Mesendoderm (in vitro differentiated cells): Measurements from ENCODE around the gene MARS1.
"Not testable (repeated sequence)": the region's sequence is repeated elsewhere in the genome, so short reads cannot be mapped to it uniquely, and the experiment has no call there.

Experiments used
- DNase-seq: peaks from one replicate; pipeline ENCODE4 v3.0.0; 2013
- H2AK5ac ChIP-seq: 2 replicates; pipeline ENCODE4 v1.6.1; 2013; ENCODE audit warnings: low read length, inconsistent platforms
- H2BK120ac ChIP-seq: 2 replicates; pipeline ENCODE4 v1.6.1; 2013; ENCODE audit warnings: low read depth, mild to moderate bottlenecking, low read length, moderate library complexity, mixed read lengths
- H2BK15ac ChIP-seq: replicated peaks from 2 replicates; pipeline ENCODE4 v1.6.1; 2013; ENCODE audit warnings: low read depth, mild to moderate bottlenecking, moderate library complexity
- H2BK5ac ChIP-seq: 2 replicates; pipeline ENCODE4 v1.6.1; 2013; ENCODE audit warnings: low read length, inconsistent platforms
- H3K18ac ChIP-seq: 2 replicates; pipeline ENCODE4 v1.6.1; 2013; ENCODE audit warnings: mild to moderate bottlenecking, low read length, mixed read lengths
- H3K23ac ChIP-seq: one replicate; pipeline ENCODE4 v1.6.1; 2013; ENCODE audit warnings: low read length
- H3K27ac ChIP-seq: 2 replicates; pipeline ENCODE4 v1.5.1; 2013; ENCODE audit warnings: low read depth, mild to moderate bottlenecking, inconsistent platforms, low read length, moderate library complexity
- H3K27me3 ChIP-seq: 2 replicates; pipeline ENCODE4 v1.6.1; 2013; ENCODE audit warnings: low read length, control low read depth, mild to moderate bottlenecking, inconsistent platforms; ENCODE audit not compliant: insufficient read depth, poor library complexity
- H3K36me3 ChIP-seq: 2 replicates; pipeline ENCODE4 v1.6.1; 2013; ENCODE audit warnings: low read length, inconsistent platforms; ENCODE audit not compliant: control insufficient read depth, insufficient read depth
- H3K4ac ChIP-seq: one replicate; pipeline ENCODE4 v1.6.1; 2013; ENCODE audit warnings: low read depth, mild to moderate bottlenecking, low read length, moderate library complexity
- H3K4me1 ChIP-seq: 2 replicates; pipeline ENCODE4 v1.6.1; 2013; ENCODE audit warnings: low read depth, low read length, inconsistent platforms; ENCODE audit not compliant: control insufficient read depth
- H3K4me2 ChIP-seq: 2 replicates; pipeline ENCODE4 v1.6.1; 2013; ENCODE audit warnings: low read length
- H3K4me3 ChIP-seq: 2 replicates; pipeline ENCODE4 v1.5.1; 2013; ENCODE audit warnings: mild to moderate bottlenecking, low read length
- H3K56ac ChIP-seq: one replicate; pipeline ENCODE4 v1.6.1; 2013; ENCODE audit warnings: low read length
- H3K79me1 ChIP-seq: 2 replicates; pipeline ENCODE4 v1.6.1; 2013; ENCODE audit warnings: low read length, inconsistent platforms
- H3K79me2 ChIP-seq: 2 replicates; pipeline ENCODE4 v1.6.1; 2013; ENCODE audit warnings: mild to moderate bottlenecking, low read length; ENCODE audit not compliant: control insufficient read depth, insufficient read depth
- H3K9ac ChIP-seq: 2 replicates; pipeline ENCODE4 v1.6.1; 2013; ENCODE audit warnings: low read length, inconsistent platforms
- H4K5ac ChIP-seq: one replicate; pipeline ENCODE4 v1.6.1; 2013; ENCODE audit warnings: low read length
- H4K8ac ChIP-seq: one replicate; pipeline ENCODE4 v1.6.1; 2013; ENCODE audit warnings: low read depth, mild to moderate bottlenecking, control low read depth, low read length, moderate library complexity
- WGBS: extraction: QIAGEN DNeasy Blood & Tissue Kit; methylation state at CpG from one replicate; pipeline ENCODE4 v1.1.7; 2013; ENCODE audit warnings: low lambda C conversion rate, missing lambda C conversion rate; ENCODE audit not compliant: insufficient coverage; ENCODE audit errors: extremely low coverage; 5-methylcytosine and 5-hydroxymethylcytosine counted together

MARS1 gene

DNA sequence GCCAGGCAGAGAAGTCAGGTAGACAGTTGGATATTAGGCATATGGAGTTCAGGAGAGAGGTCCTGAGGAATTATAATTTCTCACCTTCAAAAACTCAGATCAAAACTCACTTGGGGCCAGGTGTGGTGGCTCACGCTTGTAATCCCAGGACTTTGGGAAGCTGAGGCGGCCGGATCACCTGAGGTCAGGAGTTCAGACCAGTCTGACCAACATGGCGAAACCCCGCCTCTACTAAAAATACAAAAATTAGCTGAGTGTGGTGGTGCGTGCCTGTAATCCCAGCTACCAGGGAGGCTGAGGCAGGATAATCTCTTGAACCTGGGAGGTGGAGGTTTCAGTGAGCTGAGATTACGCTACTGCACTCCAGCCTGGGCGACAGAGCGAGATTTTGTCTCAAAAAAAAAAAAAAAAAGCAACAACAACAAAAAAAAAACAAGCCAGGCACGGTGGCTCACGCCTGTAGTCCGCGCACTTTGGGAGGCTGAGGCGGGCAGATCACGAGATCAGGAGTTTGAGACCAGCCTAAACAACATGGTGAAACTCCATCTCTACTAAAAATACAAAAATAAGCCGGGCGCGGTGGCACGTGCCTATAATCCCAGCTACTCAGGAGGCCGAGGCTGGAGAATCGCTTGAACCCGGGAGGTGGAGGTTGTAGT is 14.6 kb downstream of the MARS1 start:
- H3K79me2 ChIP-seq, H3K4me2 ChIP-seq, H3K27me3 ChIP-seq, H3K27ac ChIP-seq, H3K4me1 ChIP-seq, H4K5ac ChIP-seq, H2BK15ac ChIP-seq, H3K79me1 ChIP-seq, H3K9ac ChIP-seq, H3K23ac ChIP-seq, H3K18ac ChIP-seq, H3K56ac ChIP-seq, H3K4ac ChIP-seq, H2BK120ac ChIP-seq, H2BK5ac ChIP-seq, H3K4me3 ChIP-seq, H2AK5ac ChIP-seq, H4K8ac ChIP-seq, DNase-seq: not testable (repeated sequence)
- no CpG with 5 or more reads among the region's 22 CpGs for WGBS
- peaks cover 28% of the 10 kb centered on the region for H3K36me3 ChIP-seq

DNA sequence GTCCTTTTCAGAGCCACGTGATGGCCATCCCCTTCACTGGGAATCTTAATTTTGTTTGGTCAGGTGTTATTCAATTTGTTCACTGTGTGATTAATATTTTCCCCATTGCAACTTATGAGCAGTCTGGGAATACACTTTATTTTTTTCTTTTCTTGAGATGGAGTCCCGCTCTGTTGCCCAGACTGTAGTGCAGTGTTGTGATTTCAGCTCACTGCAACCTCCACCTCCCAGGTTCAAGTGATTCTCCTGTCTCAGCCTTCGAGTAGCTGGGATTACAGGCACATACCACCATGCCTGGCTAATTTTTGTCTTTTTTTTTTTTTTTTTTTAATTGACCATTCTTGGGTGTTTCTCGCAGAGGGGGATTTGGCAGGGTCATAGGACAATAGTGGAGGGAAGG is 18.7 kb downstream of the MARS1 start:
- not testable (repeated sequence) for H3K9ac ChIP-seq, H2BK120ac ChIP-seq, H3K4ac ChIP-seq, H3K56ac ChIP-seq, H3K79me1 ChIP-seq, H2AK5ac ChIP-seq, H2BK15ac ChIP-seq, H3K23ac ChIP-seq, H2BK5ac ChIP-seq, DNase-seq, H3K4me1 ChIP-seq, H3K4me2 ChIP-seq, H3K79me2 ChIP-seq, H3K4me3 ChIP-seq, H4K8ac ChIP-seq, H3K18ac ChIP-seq, H4K5ac ChIP-seq, H3K27ac ChIP-seq, H3K27me3 ChIP-seq
- peaks cover 16% of the 10 kb centered on the region for H3K36me3 ChIP-seq
- no CpG with 5 or more reads among the region's 4 CpGs for WGBS

DNA sequence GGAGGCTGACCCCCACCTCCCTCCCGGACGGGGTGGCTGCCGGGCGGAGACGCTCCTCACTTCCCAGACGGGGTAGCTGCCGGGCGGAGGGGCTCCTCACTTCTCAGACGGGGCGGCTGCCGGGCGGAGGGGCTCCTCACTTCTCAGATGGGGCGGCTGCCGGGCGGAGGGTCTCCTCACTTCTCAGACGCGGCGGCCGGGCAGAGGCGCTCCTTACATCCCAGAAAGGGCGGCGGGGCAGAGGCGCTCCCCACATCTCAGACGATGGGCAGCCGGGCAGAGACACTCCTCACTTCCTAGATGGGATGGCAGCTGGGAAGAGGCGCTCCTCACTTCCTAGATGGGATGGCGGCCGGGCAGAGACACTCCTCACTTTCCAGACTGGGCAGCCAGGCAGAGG is 19.9 kb downstream of the MARS1 start:
- not testable (repeated sequence) for H3K4me2 ChIP-seq, H3K18ac ChIP-seq, H3K9ac ChIP-seq, H3K79me1 ChIP-seq, H3K27ac ChIP-seq, H3K27me3 ChIP-seq, H4K8ac ChIP-seq, H3K4me3 ChIP-seq, H2BK5ac ChIP-seq, DNase-seq, H3K79me2 ChIP-seq, H3K23ac ChIP-seq, H3K56ac ChIP-seq, H3K4ac ChIP-seq, H2BK120ac ChIP-seq, H4K5ac ChIP-seq, H2BK15ac ChIP-seq, H2AK5ac ChIP-seq, H3K4me1 ChIP-seq
- WGBS = no CpG with 5 or more reads among the region's 28 CpGs
- H3K36me3 ChIP-seq = peaks cover 24% of the 10 kb centered on the region

DNA sequence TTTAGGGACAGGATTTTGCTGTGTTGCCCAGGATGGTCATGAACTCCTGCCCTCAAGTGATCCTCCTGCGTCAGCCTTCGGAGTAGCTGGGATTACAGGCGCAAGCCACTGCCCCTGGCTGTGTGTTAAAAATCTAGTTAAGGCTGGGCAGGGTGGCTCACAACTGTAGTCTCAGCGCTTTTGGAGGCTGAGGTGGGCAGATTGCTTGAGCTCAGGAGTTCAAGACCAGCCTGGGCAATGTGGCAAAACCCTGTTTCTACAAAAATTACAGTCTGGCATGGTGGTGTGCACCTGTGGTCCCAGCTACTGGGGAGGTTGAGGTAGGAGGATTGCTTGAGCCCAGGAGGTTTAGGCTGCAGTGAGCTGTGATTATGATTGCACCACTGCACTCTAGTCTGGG is 23.3 kb downstream of the MARS1 start:
- no CpG with 5 or more reads among the region's 4 CpGs for WGBS
- Histone ChIP-seq H3K9ac (no peak overlapping the region), H3K4me1 (no peaks in the 10 kb centered on the region), H4K8ac (no peak overlapping the region), H3K27ac (no peak overlapping the region), H2BK15ac (no peak overlapping the region), H3K4ac (no peak overlapping the region), H3K36me3 (peaks cover 29% of the 10 kb centered on the region), H3K27me3 (no peaks in the 10 kb centered on the region), H3K23ac (no peak overlapping the region), H3K4me2 (no peak overlapping the region), H3K79me2 (no peaks in the 10 kb centered on the region), H3K56ac (no peak overlapping the region), H3K79me1 (peaks cover 2% of the 10 kb centered on the region), H4K5ac (no peak overlapping the region), H2BK120ac (no peak overlapping the region), H2AK5ac (no peak overlapping the region), H2BK5ac (no peak overlapping the region), H3K18ac (no peak overlapping the region), H3K4me3 (no peak overlapping the region)
- no peak for DNase-seq

- Histone ChIP-seq H3K4ac (no peak overlapping the region), H2AK5ac (no peak overlapping the region), H3K56ac (no peak overlapping the region), H3K4me2 (no peak overlapping the region), H3K18ac (no peak overlapping the region), H4K5ac (no peak overlapping the region), H3K79me1 (peaks cover 4% of the 10 kb centered on the region), H2BK15ac (no peak overlapping the region), H2BK5ac (no peak overlapping the region), H3K23ac (no peak overlapping the region), H3K4me3 (no peak overlapping the region), H3K27ac (no peak overlapping the region), H2BK120ac (no peak overlapping the region), H4K8ac (no peak overlapping the region), H3K4me1 (no peaks in the 10 kb centered on the region), H3K9ac (no peak overlapping the region), H3K36me3 (peaks cover 32% of the 10 kb centered on the region), H3K27me3 (no peaks in the 10 kb centered on the region), H3K79me2 (no peaks in the 10 kb centered on the region)
- no peak for DNase-seq
- WGBS = no CpG with 5 or more reads among the region's 7 CpGs
Measured at GRCh38 chr12:57511588-57512325, 23.9 kb downstream of the MARS1 start.
